Measurements from ENCODE around the gene CDH4.

The CDH4 gene

DNA sequence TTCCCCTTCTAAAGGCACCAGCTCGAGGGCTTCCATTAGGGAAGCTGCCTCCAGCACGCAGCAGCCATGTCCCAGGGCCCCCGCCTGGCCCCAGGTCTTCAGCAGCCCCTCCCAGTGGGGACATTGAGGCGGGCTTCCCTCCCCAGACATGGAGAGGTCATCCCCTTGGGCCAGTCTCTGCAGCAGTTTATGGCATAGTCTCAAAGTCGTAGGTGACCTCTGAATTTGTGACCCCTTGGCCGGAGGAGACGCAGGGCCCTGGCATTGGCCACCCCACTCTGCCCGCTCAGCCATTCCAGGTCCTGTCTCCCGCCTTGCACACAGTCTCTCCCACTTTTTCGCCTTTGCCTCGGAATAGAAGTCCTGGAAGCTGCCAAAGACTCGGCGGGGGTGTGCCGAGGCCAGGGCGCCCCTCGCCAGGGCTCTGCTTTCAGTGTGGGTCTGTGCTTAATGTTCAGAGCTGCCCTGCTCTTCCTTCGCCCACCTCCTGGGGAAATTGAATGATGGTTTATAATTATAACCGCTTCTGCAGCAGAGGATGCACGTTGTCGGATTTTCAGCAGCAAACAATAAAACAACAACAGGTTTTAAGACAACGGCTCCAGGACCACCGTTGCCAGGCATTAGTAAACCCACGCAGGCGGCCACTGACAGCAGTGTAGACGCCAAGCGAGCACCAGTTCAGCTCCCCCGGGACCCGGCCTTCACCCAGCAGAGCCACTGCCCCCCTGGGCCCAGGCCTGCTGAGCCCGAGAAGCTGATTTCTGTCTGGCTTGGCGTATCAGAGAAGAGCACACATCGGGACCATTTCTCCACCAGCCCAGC, 626.6 kb downstream of the CDH4 start:
- TF ChIP-seq, protein P1, sequence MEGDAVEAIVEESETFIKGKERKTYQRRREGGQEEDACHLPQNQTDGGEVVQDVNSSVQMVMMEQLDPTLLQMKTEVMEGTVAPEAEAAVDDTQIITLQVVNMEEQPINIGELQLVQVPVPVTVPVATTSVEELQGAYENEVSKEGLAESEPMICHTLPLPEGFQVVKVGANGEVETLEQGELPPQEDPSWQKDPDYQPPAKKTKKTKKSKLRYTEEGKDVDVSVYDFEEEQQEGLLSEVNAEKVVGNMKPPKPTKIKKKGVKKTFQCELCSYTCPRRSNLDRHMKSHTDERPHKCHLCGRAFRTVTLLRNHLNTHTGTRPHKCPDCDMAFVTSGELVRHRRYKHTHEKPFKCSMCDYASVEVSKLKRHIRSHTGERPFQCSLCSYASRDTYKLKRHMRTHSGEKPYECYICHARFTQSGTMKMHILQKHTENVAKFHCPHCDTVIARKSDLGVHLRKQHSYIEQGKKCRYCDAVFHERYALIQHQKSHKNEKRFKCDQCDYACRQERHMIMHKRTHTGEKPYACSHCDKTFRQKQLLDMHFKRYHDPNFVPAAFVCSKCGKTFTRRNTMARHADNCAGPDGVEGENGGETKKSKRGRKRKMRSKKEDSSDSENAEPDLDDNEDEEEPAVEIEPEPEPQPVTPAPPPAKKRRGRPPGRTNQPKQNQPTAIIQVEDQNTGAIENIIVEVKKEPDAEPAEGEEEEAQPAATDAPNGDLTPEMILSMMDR (IDR thresholded peaks at IDR 0.05; ENCODE audit: extremely low read depth, missing control alignments) = no peak
- no peak for DNase-seq (ENCODE audit: low spot score)

DNA sequence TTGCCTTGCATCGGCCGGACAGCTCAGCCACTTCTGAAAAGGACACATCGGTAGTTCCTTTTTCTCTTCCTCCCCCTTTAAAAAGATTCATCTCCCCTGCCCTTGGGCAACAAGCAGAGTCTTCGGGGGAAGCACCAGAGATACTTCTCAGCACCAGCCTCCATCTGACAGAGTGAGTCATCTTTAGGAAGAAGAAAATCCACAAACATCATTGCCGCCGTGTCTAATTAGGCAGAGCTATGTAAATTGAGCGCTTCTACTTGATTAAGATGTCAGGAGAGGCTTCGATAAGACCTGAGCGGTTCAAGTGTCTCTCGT, 627.2 kb downstream of the CDH4 start:
- TF ChIP-seq, protein P1 (IDR thresholded peaks at IDR 0.05; ENCODE audit: extremely low read depth, missing control alignments) = no peak
- DNase-seq (ENCODE audit: low spot score) = no peak

DNA sequence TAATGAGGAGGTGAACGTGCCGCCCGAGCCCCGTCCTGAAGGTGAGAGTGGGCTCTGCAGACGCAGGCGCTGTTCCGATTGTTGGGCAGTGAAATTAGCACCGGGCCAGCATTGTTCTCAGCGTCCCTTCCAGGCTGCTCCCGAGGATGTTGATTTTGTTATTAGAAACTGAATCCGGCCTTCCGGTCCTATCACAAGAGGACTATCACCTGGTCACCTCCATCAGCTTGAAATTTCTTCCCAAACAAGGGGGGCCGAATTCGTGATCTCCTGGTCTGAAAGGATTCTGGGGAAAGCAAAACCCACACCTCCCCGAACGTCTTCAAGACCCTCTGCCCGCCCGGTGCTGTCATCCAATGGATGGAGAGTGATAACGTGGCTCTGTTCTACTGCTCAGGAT, 627.6 kb downstream of the CDH4 start:
- TF ChIP-seq, protein P1 (IDR thresholded peaks at IDR 0.05; ENCODE audit: extremely low read depth, missing control alignments) = no peak

DNA sequence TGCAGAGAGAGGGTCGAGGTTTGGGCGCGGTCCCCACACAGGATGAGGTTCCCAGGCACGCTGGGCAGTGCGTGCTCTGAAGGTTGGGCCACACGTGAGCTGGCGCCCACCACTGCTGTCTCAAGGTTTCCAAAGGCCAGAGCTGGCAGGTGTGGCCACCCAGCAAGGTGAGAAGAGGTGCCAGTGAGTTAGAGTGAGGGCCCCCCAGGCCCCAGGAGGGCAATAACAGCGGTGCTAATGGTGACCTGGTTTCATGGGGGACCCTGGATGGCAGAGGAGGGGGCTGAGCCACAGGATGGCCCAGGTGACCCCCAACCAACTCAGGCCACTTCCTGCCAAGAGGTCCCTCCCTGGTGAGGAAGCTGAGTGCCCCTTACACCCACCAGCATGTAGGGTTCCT, 628.6 kb downstream of the CDH4 start:
- DNase-seq (ENCODE audit: low spot score) = no peak
- TF ChIP-seq, protein P1 (IDR thresholded peaks at IDR 0.05; ENCODE audit: extremely low read depth, missing control alignments) = no peak

More for the DNA sequence above, 627.6 kb downstream of the CDH4 start:
- no peak for DNase-seq (ENCODE audit: low spot score)

DNA sequence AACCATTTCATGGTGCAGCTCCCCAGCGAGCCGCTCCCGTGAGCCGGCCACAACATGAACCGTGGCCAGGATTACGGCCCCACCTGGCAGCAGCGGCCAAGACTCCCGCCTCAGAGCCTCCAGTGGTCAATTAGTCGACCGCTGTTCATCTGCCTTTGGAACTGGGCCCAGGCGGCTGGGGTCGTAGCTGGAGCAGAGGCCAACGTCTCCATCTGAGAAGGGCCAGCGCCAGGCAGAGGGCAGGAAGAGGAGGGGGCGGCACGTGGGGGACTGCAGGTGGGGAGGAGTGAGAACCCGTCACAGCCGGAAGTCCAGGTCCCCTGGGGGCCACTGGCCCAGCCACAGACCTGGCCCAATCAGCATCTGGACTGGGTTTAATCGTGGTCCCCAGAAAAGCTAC, 629.4 kb downstream of the CDH4 start:
- TF ChIP-seq, protein P1 (IDR thresholded peaks at IDR 0.05; ENCODE audit: extremely low read depth, missing control alignments) = no peak
- DNase-seq (ENCODE audit: low spot score) = no peak

DNA sequence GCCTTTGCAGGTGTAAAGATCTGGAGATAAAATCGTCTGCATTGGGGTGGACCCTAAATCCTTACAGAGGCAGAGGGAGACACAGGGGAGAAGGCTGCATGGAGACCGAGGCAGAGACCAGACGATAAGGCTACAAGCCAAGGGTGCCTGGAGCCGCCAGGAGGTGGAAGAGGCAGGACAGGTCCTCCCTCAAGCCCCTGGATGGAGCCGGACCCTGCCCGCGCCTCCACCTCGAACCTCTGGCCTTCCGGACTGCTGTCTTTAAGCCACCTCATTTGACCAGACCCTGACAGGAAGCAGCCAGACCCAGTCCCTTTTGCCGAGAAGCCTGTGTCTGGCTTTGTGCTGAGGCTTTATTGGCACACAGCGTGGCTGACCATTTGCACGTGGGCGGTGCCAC, 629.8 kb downstream of the CDH4 start:
- no peak for DNase-seq (ENCODE audit: low spot score)
- TF ChIP-seq, protein P1 (IDR thresholded peaks at IDR 0.05; ENCODE audit: extremely low read depth, missing control alignments) = no peak

DNA sequence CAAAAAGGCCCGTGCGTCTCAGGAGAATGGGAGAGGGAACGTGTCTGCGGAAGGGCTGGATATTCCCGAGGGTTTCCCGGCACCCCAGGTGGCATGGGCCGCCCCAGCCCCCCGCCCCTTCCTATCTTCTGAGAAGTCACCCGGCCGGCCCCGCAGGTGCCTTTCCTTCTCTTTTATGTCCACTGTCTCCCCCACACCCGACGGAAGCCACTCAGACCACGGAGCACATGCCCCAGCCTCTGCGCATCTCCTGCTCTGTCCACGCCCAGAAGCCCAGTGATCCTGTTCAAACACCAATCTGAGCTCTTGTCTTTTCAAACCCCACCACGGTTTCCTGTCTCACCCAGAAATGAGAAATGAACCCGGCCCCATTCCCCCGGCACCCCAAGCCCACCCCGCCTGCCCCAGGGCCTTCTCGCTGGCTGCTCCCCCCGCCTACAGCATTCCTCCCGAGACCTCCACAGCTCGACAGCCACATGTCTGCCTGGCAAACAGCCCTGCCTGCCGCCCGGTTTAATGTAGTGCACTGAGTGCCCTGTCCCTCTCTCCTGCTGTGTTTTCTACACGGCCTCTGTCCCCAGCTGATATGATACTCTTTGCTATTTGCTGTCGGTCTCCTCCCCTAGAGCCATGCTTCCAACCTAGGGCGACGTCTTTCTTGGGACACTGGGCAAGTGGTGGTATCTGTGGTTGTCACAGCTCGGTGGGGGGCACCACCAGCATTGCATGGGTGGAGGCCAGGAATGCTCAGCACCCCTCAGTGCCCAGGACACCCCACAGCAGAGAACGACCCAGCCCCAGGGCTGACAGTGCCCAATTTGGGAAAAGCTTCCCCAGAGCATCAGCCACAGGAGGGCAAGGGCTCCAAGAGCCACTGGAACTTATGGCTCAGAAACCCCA, 630.9 kb downstream of the CDH4 start:
- no peak for DNase-seq (ENCODE audit: low spot score)
- TF ChIP-seq, protein P1 (IDR thresholded peaks at IDR 0.05; ENCODE audit: extremely low read depth, missing control alignments) = no peak

All from GM20000 (cell line).